ENCODE results near the gene PTPN4. TPM values are rescaled to one million over a fixed set of nuclear protein-coding genes. Genes with fewer than 3 reads are reported as not detected.

Gene PTPN4
- total and polyA plus RNA-seq, 7 donors: 1.8 to 42.9 (median 21.7) TPM

DNA sequence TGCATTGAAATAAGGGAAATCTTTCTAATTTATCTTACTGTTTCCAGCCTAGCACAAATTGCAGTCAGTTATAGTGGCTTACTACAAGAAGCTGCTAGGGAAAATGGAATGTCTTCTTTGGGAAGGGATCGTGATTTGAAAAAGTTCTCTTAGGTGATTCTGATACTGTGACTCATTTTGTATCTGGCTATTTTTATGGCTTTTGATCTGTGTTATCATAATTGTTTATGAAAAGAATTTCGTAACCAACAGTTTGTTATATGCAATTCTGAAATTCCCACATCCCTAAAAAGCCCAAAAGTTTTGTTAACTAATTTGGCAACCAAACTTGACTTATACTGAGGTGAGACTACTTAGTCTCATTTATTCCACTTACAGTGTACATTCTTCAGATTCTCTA lies 12.4 kb downstream of the PTPN4 start:
- Histone ChIP-seq H3K27me3 (no peaks in the 10 kb centered on the region), H3K36me3 (no peaks in the 10 kb centered on the region), H3K4me3 (no peak overlapping the region), H3K27ac (no peak overlapping the region), H3K4me1 (peaks cover 0 to 16% (median 12%) of the 10 kb centered on the region in 4 donors), H3K9me3 (no peaks in the 10 kb centered on the region)
- TF ChIP-seq POLR2A (IDR thresholded peaks at IDR 0.05) (no peak), POLR2AphosphoS5 (IDR thresholded peaks at IDR 0.05) (no peak), EP300 (IDR thresholded peaks at IDR 0.05) (no peak)
- TF ChIP-seq, protein P1, sequence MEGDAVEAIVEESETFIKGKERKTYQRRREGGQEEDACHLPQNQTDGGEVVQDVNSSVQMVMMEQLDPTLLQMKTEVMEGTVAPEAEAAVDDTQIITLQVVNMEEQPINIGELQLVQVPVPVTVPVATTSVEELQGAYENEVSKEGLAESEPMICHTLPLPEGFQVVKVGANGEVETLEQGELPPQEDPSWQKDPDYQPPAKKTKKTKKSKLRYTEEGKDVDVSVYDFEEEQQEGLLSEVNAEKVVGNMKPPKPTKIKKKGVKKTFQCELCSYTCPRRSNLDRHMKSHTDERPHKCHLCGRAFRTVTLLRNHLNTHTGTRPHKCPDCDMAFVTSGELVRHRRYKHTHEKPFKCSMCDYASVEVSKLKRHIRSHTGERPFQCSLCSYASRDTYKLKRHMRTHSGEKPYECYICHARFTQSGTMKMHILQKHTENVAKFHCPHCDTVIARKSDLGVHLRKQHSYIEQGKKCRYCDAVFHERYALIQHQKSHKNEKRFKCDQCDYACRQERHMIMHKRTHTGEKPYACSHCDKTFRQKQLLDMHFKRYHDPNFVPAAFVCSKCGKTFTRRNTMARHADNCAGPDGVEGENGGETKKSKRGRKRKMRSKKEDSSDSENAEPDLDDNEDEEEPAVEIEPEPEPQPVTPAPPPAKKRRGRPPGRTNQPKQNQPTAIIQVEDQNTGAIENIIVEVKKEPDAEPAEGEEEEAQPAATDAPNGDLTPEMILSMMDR (IDR thresholded peaks at IDR 0.05): no peak
- no peak for DNase-seq
- 78 to 81% methylated on average over 2 of the region's 2 CpGs for WGBS, 2 donors
- intact Hi-C loops (cut with DNase I): no loop called here

DNA sequence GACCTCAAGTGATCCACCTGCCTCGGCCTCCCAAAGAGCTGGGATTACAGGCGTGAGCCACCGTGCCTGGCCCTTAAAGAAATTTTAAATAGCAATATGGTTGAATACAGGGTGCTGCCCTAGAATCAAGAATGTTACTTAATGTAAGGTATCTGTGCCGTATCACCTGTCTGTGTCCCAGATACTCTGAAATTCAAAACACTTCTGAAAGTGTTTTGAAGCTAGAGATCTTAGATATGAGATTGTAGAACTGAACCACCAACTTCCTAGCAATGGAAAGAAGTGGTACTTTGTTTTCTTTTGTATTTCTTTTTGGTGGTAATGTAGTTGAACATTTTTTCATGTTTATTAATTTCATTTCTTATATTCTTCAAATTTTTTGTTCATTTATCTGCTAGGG lies 13.0 kb downstream of the PTPN4 start:
- no peak overlapping the region for H3K4me3 ChIP-seq
- no peaks in the 10 kb centered on the region for H3K36me3 ChIP-seq
- H3K4me1 ChIP-seq: peaks cover 0 to 16% (median 12%) of the 10 kb centered on the region in 4 donors
- TF ChIP-seq EP300 (IDR thresholded peaks at IDR 0.05) (no peak), POLR2AphosphoS5 (IDR thresholded peaks at IDR 0.05) (no peak), POLR2A (IDR thresholded peaks at IDR 0.05) (no peak)
- TF ChIP-seq, protein P1 (IDR thresholded peaks at IDR 0.05): no peak
- DNase-seq: no peak
- 87 to 95% methylated on average over 4 of the region's 4 CpGs for WGBS, 2 donors
- H3K27me3 ChIP-seq: no peaks in the 10 kb centered on the region
- no peak overlapping the region for H3K27ac ChIP-seq
- H3K9me3 ChIP-seq: no peaks in the 10 kb centered on the region
- intact Hi-C loops (cut with DNase I): no loop called here

DNA sequence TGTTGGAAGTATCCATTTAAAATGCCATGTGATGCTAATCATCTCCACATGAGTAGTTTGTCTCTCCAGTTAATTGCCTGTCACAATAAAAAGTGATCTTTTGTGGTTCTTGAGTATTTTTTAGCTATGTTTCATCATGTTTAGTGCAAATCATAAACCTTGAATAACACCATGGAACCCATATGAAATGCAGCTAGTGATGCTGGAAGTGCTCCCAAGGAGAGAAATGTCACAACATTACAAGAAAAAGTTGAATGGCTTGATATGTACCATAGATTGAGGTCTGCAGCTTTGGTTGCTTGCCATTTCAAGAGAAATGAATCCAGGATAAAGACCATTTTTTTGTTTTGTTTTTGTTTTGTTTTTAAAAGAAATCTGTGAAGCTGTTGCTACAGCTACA lies 14.3 kb downstream of the PTPN4 start:
- no peak for DNase-seq
- intact Hi-C loops (cut with DNase I): no loop called here
- H3K36me3 ChIP-seq: no peaks in the 10 kb centered on the region
- no peak for TF ChIP-seq POLR2AphosphoS5 (IDR thresholded peaks at IDR 0.05)
- TF ChIP-seq POLR2A (IDR thresholded peaks at IDR 0.05): no peak
- peaks cover 0 to 16% (median 12%) of the 10 kb centered on the region in 4 donors for H3K4me1 ChIP-seq
- H3K27me3 ChIP-seq: no peaks in the 10 kb centered on the region
- H3K9me3 ChIP-seq: no peaks in the 10 kb centered on the region
- no peak overlapping the region for H3K4me3 ChIP-seq
- H3K27ac ChIP-seq: no peak overlapping the region

DNA sequence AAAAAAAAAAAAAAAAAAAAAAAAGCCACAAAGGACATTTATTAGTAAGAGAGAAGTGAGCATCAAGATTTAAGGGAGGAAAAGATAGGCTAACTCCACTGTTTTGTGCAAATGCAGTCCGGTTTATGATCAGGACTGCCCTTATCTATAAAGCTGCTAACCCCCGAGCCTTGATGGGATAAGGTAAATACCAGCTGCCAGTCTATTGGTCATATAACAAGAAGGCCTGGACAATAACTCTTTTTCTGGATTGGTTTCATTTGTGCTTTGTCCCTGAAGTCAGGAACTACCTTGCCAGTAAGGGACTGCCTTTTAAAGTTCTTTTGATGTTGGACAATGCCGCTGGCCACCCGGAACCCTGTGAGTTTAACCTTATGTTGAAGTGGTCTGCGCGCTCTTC lies 15.4 kb downstream of the PTPN4 start:
- Histone ChIP-seq H3K36me3 (no peaks in the 10 kb centered on the region), H3K27ac (no peak overlapping the region), H3K4me1 (peaks cover 0 to 16% (median 12%) of the 10 kb centered on the region in 4 donors), H3K9me3 (no peaks in the 10 kb centered on the region), H3K27me3 (no peaks in the 10 kb centered on the region), H3K4me3 (no peak overlapping the region)
- no peak for DNase-seq
- intact Hi-C loops (cut with DNase I): no loop called here
- WGBS, 2 donors: 60 to 82% methylated on average over 6 of the region's 6 CpGs
- TF ChIP-seq EP300 (IDR thresholded peaks at IDR 0.05) (no peak), POLR2AphosphoS5 (IDR thresholded peaks at IDR 0.05) (no peak), POLR2A (IDR thresholded peaks at IDR 0.05) (no peak)
- TF ChIP-seq, protein P1 (IDR thresholded peaks at IDR 0.05): no peak

DNA sequence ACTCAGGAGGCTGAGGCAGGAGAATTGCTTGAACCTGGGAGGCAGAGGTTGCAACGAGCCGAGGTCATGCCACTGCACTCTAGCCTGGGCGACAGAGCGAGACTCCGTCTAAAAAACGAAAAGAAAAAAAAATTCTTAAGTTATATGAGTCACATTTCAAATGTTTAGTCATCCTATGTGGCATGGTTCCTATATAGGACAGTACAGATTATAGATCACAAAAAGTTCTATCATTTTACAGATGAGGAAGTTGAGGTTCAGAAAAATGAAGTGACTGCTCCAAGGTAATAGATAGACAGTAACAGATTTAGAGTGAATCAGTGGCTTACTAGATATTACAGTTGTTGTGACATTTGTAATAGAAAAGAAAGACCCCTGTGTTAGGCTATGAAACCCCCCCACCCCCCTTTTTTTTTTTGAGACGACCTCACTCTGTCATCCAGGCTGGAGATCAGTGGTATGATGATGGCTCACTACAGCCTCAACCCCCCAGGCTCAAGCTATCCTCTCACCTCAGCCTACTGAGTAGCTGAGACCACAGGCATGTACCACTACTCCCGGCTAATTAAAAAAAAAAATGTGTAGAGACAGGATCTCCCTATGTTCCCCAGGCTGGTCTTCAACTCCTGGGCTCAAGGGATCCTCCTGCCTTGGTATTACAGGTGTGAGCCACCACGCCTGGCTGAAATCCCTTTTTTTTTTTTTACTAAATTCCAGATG lies 22.7 kb downstream of the PTPN4 start:
- DNase-seq: no peak
- no peaks in the 10 kb centered on the region for H3K9me3 ChIP-seq
- intact Hi-C loops (cut with DNase I): no loop called here
- H3K4me3 ChIP-seq: no peak overlapping the region
- TF ChIP-seq POLR2A (IDR thresholded peaks at IDR 0.05) (no peak), EP300 (IDR thresholded peaks at IDR 0.05) (no peak), POLR2AphosphoS5 (IDR thresholded peaks at IDR 0.05) (no peak)
- TF ChIP-seq, protein P1 (IDR thresholded peaks at IDR 0.05): no peak
- 92 to 94% methylated on average over 9 of the region's 9 CpGs for WGBS, 2 donors
- H3K27me3 ChIP-seq: no peaks in the 10 kb centered on the region
- H3K4me1 ChIP-seq: peaks cover 0 to 23% (median 11%) of the 10 kb centered on the region in 4 donors
- H3K27ac ChIP-seq: no peak overlapping the region
- no peaks in the 10 kb centered on the region for H3K36me3 ChIP-seq
